Glomerular visceral epithelial cell (primary cell): Measurements from ENCODE around the gene CNBP.

Experiments used
- DNase-seq: peaks from one replicate; pipeline ENCODE4 v3.0.0-alpha.2; 2016; ENCODE audit errors: extremely low spot score

The CNBP gene

DNA sequence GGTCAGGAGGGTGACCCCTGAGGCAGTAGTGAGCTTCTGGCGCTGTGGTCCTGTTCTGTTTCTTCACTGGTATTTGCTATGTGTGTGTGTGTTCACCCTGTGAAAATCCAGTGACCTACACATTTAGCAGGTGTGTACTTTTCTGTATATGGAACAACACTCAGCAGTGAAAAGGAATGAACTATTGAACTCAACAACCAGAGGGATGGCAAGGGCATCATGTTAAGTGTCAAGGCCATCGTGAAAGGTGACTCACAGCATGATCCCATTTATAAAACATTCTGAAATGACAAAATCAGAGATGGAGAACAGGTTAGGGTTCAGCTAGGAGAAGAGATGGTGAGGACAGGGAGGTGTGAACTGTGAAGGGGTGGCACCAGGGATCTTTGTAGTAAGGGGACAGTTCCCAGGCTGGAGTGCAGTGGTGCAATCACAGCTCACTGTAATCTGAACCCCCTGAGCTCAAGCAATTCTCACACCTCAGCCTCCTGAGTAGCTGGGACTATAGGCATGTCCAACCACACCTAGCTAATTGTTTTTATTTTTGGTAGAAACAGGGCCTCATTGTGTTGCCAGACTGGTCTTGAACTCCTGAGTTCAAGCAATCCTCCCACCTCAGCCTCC lies 52.1 kb downstream of the CNBP start:
- DNase-seq, result no peak

DNA sequence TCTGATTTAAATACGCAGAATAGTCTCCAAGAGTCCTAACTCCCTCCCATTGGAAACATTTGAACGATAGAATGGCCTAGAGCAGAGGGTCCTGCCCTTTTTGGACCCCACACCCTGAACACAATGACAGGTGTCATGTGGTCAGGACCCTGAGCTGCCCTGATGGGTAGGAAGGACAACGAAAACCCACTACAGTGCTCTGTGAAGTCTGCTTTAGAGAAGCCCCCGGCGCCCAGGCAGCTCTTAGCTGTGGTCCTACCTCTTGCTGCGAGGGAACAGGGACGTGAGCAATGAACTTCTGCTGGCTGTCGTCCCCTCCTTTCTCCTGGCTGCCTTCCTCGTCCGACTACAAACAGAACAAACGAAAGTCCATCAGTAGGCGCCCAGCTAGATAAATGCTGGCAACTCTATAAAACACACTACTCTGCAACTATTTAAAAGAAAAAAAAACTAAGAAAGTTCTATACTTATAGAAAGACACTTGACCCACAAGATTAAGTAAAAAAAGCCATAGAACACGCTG lies 53.3 kb downstream of the CNBP start:
- DNase-seq, result no peak

DNA sequence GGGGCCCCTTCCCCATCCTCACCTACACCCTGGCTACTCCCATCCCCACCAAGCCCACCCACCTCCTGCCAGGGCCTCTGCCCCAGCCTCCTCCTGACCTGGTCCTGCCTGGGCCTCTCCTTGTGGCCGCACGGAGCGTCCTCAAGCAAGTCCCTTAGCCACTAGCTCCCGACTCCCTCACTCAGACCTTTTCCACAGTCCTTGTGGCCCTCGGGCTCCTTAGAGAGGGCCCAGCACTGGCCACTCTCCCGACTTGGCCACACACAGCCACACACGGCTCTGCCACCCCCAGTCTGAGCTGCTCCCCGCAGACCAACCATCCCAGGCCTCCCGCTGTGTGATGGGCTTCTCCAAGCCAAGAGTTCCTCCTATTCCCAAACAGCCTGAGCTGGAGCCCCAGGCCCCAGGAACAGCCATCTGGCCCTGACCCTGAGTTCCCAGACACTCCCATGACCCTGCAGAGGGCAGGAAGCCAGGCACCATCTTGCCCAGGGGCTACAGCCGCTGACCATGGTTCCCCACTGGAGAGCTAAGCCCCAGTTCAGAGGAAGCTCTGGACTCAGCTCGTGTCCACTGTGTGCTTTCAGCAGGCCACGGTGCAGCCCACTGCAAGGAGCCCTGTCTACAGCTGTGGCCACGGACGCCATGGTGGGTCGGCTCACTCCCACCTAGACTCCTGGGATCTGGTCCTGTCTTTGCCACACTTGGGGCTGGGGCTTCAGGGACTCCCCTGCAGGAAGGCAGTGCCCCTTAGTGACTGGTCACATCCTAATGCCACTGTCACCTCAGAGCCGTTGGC lies 55.1 kb downstream of the CNBP start:
- no peak for DNase-seq

DNA sequence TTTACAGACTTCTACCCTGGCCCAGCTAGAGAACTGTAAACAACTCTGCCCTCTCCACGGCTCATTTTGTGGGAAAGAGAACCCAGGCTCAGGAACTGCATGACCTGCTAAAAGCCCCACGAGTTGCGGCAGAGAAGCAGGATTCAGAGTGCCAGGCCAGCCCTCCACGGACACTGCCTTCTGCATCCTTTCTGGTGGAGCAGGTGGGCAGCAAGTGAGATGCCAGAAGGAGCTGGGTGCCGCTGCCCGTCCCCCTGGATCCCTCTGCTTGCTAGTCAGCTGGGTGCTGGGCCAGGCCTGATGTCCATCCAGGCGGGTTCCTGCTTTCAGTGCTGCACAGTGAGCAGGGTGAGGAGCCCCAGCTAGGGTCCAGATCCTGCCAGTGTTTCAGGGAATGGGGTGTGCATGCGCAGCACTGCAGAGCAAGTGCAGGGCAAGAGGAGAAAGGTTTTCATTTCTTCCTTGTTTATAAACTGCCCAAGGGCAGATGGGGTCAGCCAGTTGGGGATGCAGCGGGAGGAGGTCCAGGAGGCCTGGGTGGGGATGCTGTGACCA lies 56.9 kb downstream of the CNBP start:
- no peak for DNase-seq

DNA sequence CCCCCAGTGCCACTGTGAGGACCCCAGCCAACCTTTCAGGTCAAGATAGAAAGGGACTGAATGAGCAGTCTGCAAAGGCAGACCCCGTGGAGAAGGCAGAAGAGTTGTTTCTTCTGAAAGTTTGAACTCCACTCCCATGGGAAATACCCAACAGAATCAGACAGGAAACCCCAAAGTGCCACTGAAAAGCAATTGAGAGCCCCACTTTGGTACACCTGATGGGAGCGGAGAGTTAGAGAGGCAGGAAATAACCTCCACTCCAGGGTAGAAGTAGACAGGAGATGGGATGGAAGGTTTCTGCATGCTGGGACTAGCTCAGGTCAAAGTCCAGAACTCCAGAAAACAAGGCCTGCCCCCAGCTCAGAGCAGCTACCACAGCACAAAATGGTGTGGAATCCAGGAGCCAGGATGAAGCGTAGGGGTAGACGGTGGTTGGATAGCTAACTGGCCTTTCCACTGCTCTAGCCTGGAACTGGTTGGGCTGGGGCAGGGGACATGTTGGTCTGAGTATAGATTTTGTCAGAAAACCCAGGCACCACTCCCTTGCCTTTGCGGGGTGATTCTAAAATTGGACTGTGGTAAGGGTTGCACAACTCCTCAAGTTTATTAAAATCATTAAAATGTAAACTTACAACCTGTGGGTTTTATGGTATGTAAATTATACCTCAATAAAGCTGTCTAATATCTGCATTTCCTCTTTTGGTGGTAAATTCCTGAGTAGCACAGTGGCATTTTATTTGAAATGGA lies 60.2 kb downstream of the CNBP start:
- DNase-seq, result no peak

DNA sequence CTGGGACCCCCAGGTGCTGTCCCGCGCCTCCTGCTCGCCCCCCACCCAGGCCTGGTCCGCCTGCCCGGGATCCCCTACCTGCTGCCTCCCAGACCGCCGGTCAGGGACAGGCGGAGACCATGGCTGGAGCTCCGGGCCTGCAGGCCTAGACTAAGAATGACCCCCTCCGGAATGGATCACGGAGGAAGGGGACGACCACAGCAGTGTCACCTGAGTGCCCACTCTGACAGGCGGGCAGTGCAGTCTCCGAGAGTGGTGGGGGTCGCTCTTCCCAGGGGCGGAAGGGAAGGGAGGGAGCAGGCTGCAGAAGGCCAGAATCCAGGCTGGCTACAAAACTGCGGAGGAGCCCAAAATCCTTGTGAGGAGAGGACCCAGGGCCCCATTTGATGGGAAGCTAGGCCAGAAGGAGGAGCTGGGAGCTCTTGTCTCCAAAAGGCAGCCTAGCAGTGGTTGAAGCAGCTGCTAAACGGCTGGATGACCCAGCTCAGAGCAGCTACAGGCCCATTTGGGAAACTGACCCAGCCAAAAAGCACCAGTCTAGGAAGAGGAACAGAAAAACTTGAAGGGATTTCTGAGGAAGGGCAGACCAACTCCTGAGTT lies 61.2 kb downstream of the CNBP start:
- DNase-seq, result no peak

DNA sequence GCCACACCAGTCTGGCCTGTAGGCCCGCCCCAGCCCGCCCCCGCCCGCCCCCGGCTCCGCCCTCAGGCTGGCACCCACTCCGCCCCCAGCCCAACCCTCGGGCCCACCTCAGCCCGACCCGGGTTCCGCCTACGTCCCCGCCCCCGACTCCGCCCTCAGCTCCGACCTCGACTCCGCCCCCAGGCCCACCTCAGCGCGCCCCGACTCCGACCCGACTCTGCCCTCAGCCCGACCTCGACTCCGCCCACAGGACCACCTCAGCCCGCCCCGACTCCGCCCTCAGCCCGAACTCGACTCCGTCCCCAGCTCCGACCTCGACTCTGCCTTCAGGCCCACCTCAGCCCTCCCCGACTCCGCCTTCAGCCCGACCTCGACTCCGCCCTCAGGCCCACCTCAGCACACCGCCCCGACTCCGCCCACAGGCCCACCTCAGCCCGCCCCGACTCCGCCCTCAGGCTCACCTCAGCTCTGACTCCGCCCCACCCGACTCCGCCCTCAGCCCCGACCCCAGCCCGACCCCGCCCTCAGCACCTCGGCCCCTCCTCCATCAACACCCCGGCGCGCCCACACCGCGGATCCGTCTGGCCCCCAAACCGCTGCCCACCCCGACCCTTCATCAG lies 61.8 kb downstream of the CNBP start, which contains the start of gene RAB43:
TSS of gene RAB43 (minus strand) at position 13 of the 620 bp plus-strand sequence. CDS start 315 bp downstream, outside the sequence.
- DNase-seq, result peak; percentile 92

DNA sequence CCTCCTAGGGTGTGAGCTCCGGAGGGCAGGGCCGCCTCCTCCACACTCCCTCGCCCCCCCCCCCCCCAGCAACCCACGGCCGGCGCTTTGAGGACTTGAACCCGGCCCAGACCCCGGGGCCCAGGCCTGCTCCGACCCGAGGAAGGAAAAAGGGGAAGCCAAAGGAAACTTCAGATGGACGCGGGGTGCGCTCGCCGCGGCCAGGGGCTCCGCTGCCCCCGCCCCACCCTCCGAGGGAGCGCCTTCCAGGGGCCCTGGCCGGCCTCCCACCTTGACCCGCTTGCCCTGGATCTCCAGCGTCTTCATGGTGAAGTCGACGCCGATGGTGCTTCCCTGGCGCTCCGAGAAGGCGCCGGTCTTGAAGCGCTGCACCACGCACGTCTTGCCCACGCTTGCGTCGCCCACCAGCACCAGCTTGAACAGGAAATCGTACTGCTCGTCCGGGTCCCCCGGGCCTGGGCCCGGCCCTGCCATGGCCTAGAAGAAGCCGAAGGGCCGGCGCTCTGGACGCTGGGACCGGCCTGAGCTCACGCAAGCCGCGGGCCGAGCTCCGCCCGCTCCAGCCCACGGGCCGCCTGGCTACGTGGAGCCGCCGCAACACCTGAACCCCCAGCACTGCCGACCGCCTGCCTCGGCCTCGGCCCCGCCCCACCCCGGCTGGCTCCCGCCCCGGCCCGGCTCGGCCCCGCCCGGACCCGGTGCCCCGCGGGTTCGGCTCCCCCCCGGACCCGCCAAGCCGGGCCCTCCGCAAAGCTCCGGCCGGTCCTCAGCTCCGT lies 62.5 kb downstream of the CNBP start:
- no peak for DNase-seq

DNA sequence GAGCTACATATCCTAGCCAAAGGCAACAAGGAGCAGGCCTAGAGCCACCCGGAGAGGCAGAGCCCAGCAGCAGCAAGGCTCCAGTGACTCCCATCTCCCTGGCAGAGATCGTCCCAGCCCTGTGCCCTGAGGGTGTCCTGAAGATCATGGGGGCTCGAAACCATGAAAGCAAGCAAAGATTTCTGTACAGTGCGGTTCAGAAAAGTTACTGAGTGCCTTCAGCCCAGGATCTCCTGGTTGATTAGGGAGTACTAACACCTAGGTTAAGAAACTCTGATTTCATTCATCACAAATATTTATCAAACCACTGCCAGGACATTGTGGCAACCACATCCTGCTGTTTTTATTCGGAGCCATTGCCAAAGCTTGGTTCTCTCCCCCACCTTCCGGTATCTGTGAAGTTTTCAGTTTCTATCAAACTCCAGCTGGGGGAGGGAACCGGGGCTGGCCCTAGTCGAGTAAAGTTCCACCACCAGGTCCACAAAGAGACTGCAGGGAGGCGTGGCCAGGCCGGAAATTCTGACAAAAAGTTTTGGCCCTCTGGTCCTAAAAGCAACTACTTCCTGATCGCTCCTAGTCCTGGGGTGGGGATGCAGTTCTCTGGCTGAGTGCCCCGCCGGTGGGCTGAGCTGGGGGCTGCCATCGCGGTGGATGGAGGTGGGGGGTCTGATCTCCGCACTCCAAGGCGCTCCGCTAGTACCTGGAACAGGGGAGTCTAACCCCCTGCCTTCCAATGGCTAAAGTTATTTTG lies 63.3 kb downstream of the CNBP start:
- peak; percentile 87 for DNase-seq

DNA sequence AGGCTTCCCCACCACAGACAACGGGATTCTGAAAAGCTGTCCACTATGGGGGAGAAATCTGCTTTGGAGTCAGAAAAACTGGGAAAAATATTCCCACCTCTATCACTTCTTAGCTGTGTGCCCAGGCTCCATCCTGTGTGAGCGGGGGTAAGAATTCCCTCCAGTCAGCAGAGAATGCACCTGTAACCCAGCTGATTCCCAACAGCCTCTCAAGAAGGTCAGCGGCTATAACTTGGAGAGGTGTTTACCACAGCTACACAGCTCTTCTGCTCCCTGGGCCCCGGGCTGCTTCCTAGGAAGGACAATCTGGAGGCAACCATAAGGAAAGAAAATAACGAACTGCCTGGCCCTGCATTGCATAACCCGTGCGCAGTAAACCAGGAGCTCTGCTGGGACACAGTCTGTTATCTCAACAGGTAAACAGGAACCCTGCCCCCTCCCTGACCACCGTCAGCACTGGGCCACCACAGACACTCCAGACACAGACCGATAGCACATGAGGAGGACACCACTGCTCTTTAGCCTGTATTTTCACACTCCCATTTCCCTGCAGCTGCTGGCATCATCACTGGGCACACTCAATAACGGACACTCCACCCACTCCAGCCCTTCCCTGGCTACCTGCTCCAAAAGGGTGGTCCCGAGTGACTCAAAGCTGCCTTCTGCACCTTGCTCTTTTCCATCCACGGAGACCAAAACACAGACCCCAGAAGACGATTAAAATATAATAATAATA lies 64.2 kb downstream of the CNBP start:
- peak; percentile 5 for DNase-seq

DNA sequence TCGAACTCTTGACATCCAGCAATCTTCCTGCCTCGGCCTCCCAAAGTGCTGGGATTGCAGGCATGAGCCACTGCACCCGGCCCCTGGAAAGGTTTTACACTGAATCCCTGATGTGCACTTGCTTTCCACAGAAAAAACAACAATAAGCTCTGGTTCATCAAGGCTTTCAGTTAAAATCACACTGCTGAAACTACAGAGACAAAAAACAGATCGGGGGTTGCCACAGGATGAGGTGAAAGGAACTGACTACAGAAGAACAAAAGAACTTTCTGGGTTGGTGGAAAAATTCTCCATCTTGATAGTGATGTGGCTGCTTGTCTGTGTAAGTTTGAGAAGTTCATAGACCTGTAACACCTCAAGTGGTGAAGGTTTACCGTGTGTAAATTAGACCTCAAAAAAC lies 65.0 kb downstream of the CNBP start:
- DNase-seq, result no peak
